SU-DHL-6 (cell line): ENCODE data around the gene TTC39B.

Experiments
- CTCF ChIP-seq: fragments of 200-600 bp; sonication (generic); IDR thresholded peaks from one replicate; pipeline ENCODE4 v1.5.1; 2017; ENCODE audit warnings: antibody characterized with exemption, mild to moderate bottlenecking, low read length, moderate library complexity; ENCODE audit not compliant: insufficient read depth, poor library complexity, severe bottlenecking
- EZH2phosphoT487 ChIP-seq: fragments of 200-600 bp; sonication (generic), shearing (Covaris generic); conservative IDR thresholded peaks from 2 replicates; pipeline ENCODE4 v1.6.1; 2018; ENCODE audit warnings: mild to moderate bottlenecking, antibody characterized with exemption, low read length, moderate library complexity, mixed read lengths

- TF ChIP-seq CTCF (no peak), EZH2phosphoT487 (no peak)
These were observed 149.6 kb downstream of the TTC39B start for GRCh38 chr9:15157381-15157780.
